ENCODE measurements around the gene BSDC1.

- TF ChIP-seq CTCF (IDR thresholded peaks at IDR 0.05) = no peak
- no peak for TF ChIP-seq POLR2A (IDR thresholded peaks at IDR 0.05)
Measured at GRCh38 chr1:32372149-32372756, 22.0 kb downstream of the BSDC1 start.
